Glutamatergic neuron (in vitro differentiated cells): ENCODE measurements around the gene IPO9. TPM values are rescaled to one million over a fixed set of nuclear protein-coding genes. Genes with fewer than 3 reads are reported as not detected.

Experiments used
- DNase-seq: peaks from one replicate; pipeline ENCODE4 v3.0.0; 2022
- H3K27ac Mint-ChIP-seq: one replicate; pipeline ENCODE4 v1.8.0; 2020; ENCODE audit warnings: mild to moderate bottlenecking, mixed read lengths, inconsistent platforms; ENCODE audit not compliant: unreplicated experiment
- H3K27me3 Mint-ChIP-seq: one replicate; pipeline ENCODE4 v1.8.0; 2020; ENCODE audit warnings: mild to moderate bottlenecking, moderate library complexity, mixed read lengths, inconsistent platforms; ENCODE audit not compliant: unreplicated experiment
- H3K36me3 Mint-ChIP-seq: one replicate; pipeline ENCODE4 v1.8.0; 2020; ENCODE audit warnings: mild to moderate bottlenecking, mixed read lengths, inconsistent platforms; ENCODE audit not compliant: unreplicated experiment
- H3K4me1 Mint-ChIP-seq: one replicate; pipeline ENCODE4 v1.8.0; 2020; ENCODE audit warnings: mild to moderate bottlenecking, low read depth, mixed read lengths, inconsistent platforms; ENCODE audit not compliant: unreplicated experiment
- H3K4me3 Mint-ChIP-seq: one replicate; pipeline ENCODE4 v1.8.0; 2020; ENCODE audit warnings: mild to moderate bottlenecking, mixed read lengths, inconsistent platforms; ENCODE audit not compliant: unreplicated experiment
- H3K9me3 Mint-ChIP-seq: one replicate; pipeline ENCODE4 v1.8.0; 2020; ENCODE audit warnings: mild to moderate bottlenecking, moderate library complexity, mixed read lengths, inconsistent platforms; ENCODE audit not compliant: unreplicated experiment
- CTCF ChIP-seq: fragments of 200-600 bp; sonication (generic); IDR thresholded peaks from one replicate; pipeline ENCODE4 v1.5.0; 2021; ENCODE audit not compliant: partially characterized antibody, unreplicated experiment
- total RNA-seq: library from RNA; stranded (reverse); fragmentation: NEBNext Ultra II Directional; extraction: Animal tissue kit (Norgen Biotek cat#: 25700); gene quantifications from one replicate; pipeline ENCODE4 v1.2.1, GENCODE V29; 2021; ENCODE audit not compliant: unreplicated experiment

IPO9 gene
- total RNA-seq, 1 donor from 2014 or later: 97.8 TPM

- no peaks in the 10 kb centered on the region for H3K36me3 Mint-ChIP-seq
- no peak overlapping the region for H3K27ac Mint-ChIP-seq
- H3K4me1 Mint-ChIP-seq: no peaks in the 10 kb centered on the region
- no peaks in the 10 kb centered on the region for H3K27me3 Mint-ChIP-seq
- no peaks in the 10 kb centered on the region for H3K9me3 Mint-ChIP-seq
- H3K4me3 Mint-ChIP-seq: no peak overlapping the region
- no peak for DNase-seq
- no peak for TF ChIP-seq CTCF
Observed at GRCh38 chr1:201859424-201859823, 30.5 kb downstream of the IPO9 start.

DNA sequence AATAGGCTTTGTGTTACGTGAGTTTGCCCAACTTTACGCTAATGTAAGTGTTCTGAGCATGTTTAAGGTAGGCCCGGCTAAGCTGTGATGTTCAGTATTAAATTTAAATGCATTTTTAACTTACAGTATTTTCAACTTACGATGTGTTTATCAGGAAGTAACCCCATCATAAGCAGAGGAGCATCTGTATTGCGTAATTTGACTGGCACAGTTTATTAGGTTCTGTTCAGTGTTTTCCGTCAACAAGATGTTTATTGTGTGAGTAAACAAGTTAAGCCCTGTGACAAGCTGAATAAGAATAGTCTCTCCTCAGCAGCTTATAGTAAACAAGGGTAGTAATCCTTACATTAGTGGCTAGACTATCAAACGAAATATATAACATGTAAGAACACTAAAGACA is 32.5 kb downstream of the IPO9 start:
- TF ChIP-seq CTCF: no peak
- H3K27me3 Mint-ChIP-seq: no peaks in the 10 kb centered on the region
- H3K27ac Mint-ChIP-seq: no peak overlapping the region
- H3K9me3 Mint-ChIP-seq: no peaks in the 10 kb centered on the region
- no peaks in the 10 kb centered on the region for H3K4me1 Mint-ChIP-seq
- H3K36me3 Mint-ChIP-seq: no peaks in the 10 kb centered on the region
- no peak for DNase-seq
- no peak overlapping the region for H3K4me3 Mint-ChIP-seq

GRCh38 chr1:201870397-201870796 is 41.4 kb downstream of the IPO9 start:
- no peaks in the 10 kb centered on the region for H3K4me1 Mint-ChIP-seq
- no peak for DNase-seq
- no peak for TF ChIP-seq CTCF
- no peak overlapping the region for H3K27ac Mint-ChIP-seq
- H3K4me3 Mint-ChIP-seq: no peak overlapping the region
- peaks cover 1% of the 10 kb centered on the region for H3K27me3 Mint-ChIP-seq
- H3K9me3 Mint-ChIP-seq: peaks cover 1% of the 10 kb centered on the region
- no peaks in the 10 kb centered on the region for H3K36me3 Mint-ChIP-seq

GRCh38 chr1:201874672-201875071 is 45.7 kb downstream of the IPO9 start:
- Mint-ChIP-seq H3K4me3 (no peak overlapping the region), H3K27me3 (peaks cover 4% of the 10 kb centered on the region), H3K36me3 (no peaks in the 10 kb centered on the region), H3K9me3 (peaks cover 1% of the 10 kb centered on the region), H3K4me1 (no peaks in the 10 kb centered on the region), H3K27ac (no peak overlapping the region)
- no peak for TF ChIP-seq CTCF
- DNase-seq: no peak

- peak; percentile 42 for TF ChIP-seq CTCF
- no peaks in the 10 kb centered on the region for H3K9me3 Mint-ChIP-seq
- no peaks in the 10 kb centered on the region for H3K36me3 Mint-ChIP-seq
- no peak for DNase-seq
- H3K4me1 Mint-ChIP-seq: no peaks in the 10 kb centered on the region
- no peak overlapping the region for H3K27ac Mint-ChIP-seq
- H3K4me3 Mint-ChIP-seq: no peak overlapping the region
- peaks cover 4% of the 10 kb centered on the region for H3K27me3 Mint-ChIP-seq
Observed at GRCh38 chr1:201876148-201876818, 47.3 kb downstream of the IPO9 start.
